ENCODE data around the gene IMMP2L.

- TF ChIP-seq POLR2A (IDR thresholded peaks at IDR 0.05; ENCODE audit: low read depth), result no peak
- no peak for TF ChIP-seq CTCF (IDR thresholded peaks at IDR 0.05)
- TF ChIP-seq POLR2AphosphoS5 (IDR thresholded peaks at IDR 0.05), result no peak
- no peak for TF ChIP-seq EP300 (IDR thresholded peaks at IDR 0.05)
These were observed 37.8 kb upstream of the IMMP2L start for GRCh38 chr7:111600091-111600490.

All from esophagus muscularis mucosa (tissue), 4 donors.